OCI-LY1 (cell line): ENCODE data around the gene POLA2.

Experiments used
- CTCF ChIP-seq: fragments of 200-600 bp; sonication (generic), shearing (Covaris generic); IDR thresholded peaks from 2 replicates; pipeline ENCODE4 v1.5.1; 2017; ENCODE audit warnings: mild to moderate bottlenecking, antibody characterized with exemption, low read length, moderate library complexity, mixed read lengths
- EZH2 ChIP-seq: fragments of 200-600 bp; sonication (generic), shearing (Covaris generic); IDR thresholded peaks from 2 replicates; pipeline ENCODE4 v1.8.0; 2017; ENCODE audit warnings: borderline replicate concordance, mixed run types, mild to moderate bottlenecking, antibody characterized with exemption, low read length, moderate library complexity, mixed read lengths

GRCh38 chr11:65216830-65217229, 44.9 kb upstream of the POLA2 start:
- no peak for TF ChIP-seq CTCF
- TF ChIP-seq EZH2 = no peak
